PC-3 (cell line): Measurements from ENCODE around the gene SPDEF.

Source experiments
- EZH2 ChIP-seq: fragments of 300-600 bp; sonication (generic); IDR thresholded peaks from one replicate; pipeline ENCODE4 v1.6.1; 2017; ENCODE audit warnings: antibody characterized with exemption, mild to moderate bottlenecking, low read length; ENCODE audit not compliant: unreplicated experiment
- EZH2phosphoT487 ChIP-seq: fragments of 300-600 bp; sonication (generic); IDR thresholded peaks from 2 replicates; pipeline ENCODE4 v1.6.1; 2018; ENCODE audit warnings: mild to moderate bottlenecking, antibody characterized with exemption, low read length, borderline replicate concordance
- TF ChIP-seq, protein P1 (sequence below): fragments of 300-600 bp; sonication (generic); conservative IDR thresholded peaks from 2 replicates; pipeline ENCODE4 v1.5.1; 2017; ENCODE audit warnings: antibody characterized with exemption, low read depth, mild to moderate bottlenecking, low read length

DNA sequence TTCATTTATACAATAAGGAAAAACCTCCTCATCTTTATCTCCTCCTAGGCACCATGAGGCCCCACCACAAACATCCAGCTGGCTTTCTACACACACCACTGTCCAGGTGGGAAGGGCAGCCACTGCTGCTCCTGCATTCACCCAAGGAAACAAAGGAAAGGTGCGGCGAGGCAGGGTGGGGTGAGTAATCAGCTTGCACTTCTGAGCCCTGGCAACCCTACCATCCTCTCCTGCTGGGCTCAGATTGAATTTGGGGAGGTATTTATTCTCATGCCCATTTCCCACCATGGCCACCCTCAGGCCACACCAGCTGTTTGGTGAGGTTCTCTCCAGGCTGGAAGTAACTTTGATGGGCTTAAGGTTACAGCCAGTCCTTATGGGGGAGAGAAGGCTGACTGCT lies 31.2 kb upstream of the SPDEF start:
- TF ChIP-seq, protein P1, sequence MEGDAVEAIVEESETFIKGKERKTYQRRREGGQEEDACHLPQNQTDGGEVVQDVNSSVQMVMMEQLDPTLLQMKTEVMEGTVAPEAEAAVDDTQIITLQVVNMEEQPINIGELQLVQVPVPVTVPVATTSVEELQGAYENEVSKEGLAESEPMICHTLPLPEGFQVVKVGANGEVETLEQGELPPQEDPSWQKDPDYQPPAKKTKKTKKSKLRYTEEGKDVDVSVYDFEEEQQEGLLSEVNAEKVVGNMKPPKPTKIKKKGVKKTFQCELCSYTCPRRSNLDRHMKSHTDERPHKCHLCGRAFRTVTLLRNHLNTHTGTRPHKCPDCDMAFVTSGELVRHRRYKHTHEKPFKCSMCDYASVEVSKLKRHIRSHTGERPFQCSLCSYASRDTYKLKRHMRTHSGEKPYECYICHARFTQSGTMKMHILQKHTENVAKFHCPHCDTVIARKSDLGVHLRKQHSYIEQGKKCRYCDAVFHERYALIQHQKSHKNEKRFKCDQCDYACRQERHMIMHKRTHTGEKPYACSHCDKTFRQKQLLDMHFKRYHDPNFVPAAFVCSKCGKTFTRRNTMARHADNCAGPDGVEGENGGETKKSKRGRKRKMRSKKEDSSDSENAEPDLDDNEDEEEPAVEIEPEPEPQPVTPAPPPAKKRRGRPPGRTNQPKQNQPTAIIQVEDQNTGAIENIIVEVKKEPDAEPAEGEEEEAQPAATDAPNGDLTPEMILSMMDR = no peak
- TF ChIP-seq EZH2 (no peak), EZH2phosphoT487 (no peak)
